Gastrocnemius medialis (tissue), 4 donors: Measurements from ENCODE around the gene CERKL. TPM values are rescaled to one million over a fixed set of nuclear protein-coding genes. Genes with fewer than 3 reads are reported as not detected.

Experiments used
- ATAC-seq, 2 donors: fragments of 150-250 bp; one replicate each; pipeline ENCODE4 v1.9.1; 2016
- DNase-seq, 2 donors: peaks; one replicate each; pipeline ENCODE4 v3.0.0-alpha.2; 2019
- H3K27ac ChIP-seq, 4 donors: fragments of 200-600 bp; sonication (generic); 1 replicate in 1 of 4; 2 replicates in 3 of 4; pipeline ENCODE4 v1.5.1; 2016 to 2018; ENCODE audit warnings: mild to moderate bottlenecking in 2 of 4, moderate library complexity in 1 of 4
- H3K27me3 ChIP-seq, 3 donors: fragments of 200-600 bp; sonication (generic) in 2 of 3; 1 replicate in 1 of 3; 2 replicates in 2 of 3; pipeline versions ENCODE4 v1.5.1 to v1.6.0; 2016 to 2019; ENCODE audit warnings: mild to moderate bottlenecking in 1 of 3, moderate library complexity in 1 of 3
- H3K36me3 ChIP-seq, 2 donors: fragments of 200-600 bp; sonication (generic) in 1 of 2; one replicate each; pipeline ENCODE4 v1.5.1; 2017 to 2018
- H3K4me1 ChIP-seq, 2 donors: fragments of 200-600 bp; sonication (generic) in 1 of 2; one replicate each; pipeline ENCODE4 v1.5.1; 2016 to 2017; ENCODE audit warnings: mild to moderate bottlenecking in 2 of 2
- H3K4me3 ChIP-seq, 4 donors: fragments of 200-600 bp; sonication (generic) in 3 of 4; 1 replicate in 1 of 4; 2 replicates in 3 of 4; pipeline ENCODE4 v1.5.1; 2016 to 2019; ENCODE audit warnings: mild to moderate bottlenecking in 2 of 4
- H3K9me3 ChIP-seq, 3 donors: fragments of 200-600 bp; sonication (generic) in 2 of 3; 1 replicate in 1 of 3; 2 replicates in 2 of 3; pipeline ENCODE4 v1.5.1; 2016 to 2019
- POLR2A ChIP-seq, 2 donors: fragments of 450-650 bp; IDR thresholded peaks; one replicate each; pipeline ENCODE4 v1.6.1; 2017; ENCODE audit warnings: antibody characterized with exemption in 2 of 2, mild to moderate bottlenecking in 2 of 2, moderate library complexity in 2 of 2
- in situ Hi-C, 4 donors: fragments of 200-750 bp; cut with MboI; loops; one replicate each; pipeline versions ENCODE4 v1.15.0 to v1.8.0; 2017; ENCODE audit warnings: low sequenced_read_pairs in 4 of 4
- intact Hi-C: fragments of 100-400 bp; cut with DNase I; formaldehyde crosslinking; loops from one replicate; pipeline ENCODE4 v1.15.1; 2023; ENCODE audit warnings: low total_unique reads
- total RNA-seq, 4 donors: library from RNA; depleted of rRNA; stranded (reverse); fragments of >200 nt; gene quantifications; one replicate each; pipeline versions ENCODE4 v1.1.0 to v1.2.3, GENCODE V29; 2016
- TF ChIP-seq, protein P1 (sequence below), 5 experiments: fragments of 450-650 bp in 3 of 5; fragments of 200-600 bp in 2 of 5; sonication (generic) in 2 of 5; IDR thresholded peaks in 4 of 5; conservative IDR thresholded peaks in 1 of 5; 1 replicate in 4 of 5; 2 replicates in 1 of 5; pipeline ENCODE4 v1.5.1; 2016 to 2019; ENCODE audit warnings: antibody characterized with exemption in 5 of 5, mild to moderate bottlenecking in 3 of 5, moderate library complexity in 3 of 5

Gene CERKL
- total RNA-seq, 4 donors from 2014 or later: 0.07 TPM; not detected in 3

DNA sequence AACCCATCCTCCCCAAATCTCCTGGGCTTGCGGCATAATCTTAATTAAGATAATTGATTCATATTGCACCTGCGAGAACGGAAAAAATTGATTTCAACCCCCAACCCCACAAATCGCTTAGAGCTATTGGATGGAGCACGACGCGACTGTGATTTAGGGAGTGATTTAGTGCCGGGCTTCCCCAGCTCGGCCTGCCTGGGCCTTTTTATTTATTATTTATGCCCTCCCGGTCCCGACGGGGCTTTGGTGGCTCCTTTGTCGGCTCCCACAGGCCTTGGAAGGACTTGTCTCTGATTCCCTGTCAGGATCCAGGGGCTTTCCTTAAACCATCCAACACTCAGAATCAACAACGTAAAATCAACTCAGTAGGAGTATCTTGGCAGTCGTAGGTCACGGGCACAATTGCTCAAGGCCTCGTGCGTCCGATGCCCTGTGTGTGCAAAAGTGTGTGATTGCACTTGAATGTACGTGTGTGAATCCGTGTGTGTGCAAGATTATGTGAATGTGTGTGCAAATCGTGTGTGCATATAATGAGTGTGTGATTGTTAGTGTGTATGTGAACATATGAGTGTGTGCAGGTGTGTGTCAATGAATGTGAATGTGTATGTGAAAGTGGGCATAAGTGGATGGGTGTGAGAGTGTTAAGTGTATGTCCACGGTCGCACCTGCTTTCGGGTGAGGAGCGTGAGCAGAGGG is 27.7 kb upstream of the CERKL start:
- no peak overlapping the region for H3K4me3 ChIP-seq
- TF ChIP-seq POLR2A (IDR thresholded peaks at IDR 0.05): no peak
- TF ChIP-seq, protein P1, sequence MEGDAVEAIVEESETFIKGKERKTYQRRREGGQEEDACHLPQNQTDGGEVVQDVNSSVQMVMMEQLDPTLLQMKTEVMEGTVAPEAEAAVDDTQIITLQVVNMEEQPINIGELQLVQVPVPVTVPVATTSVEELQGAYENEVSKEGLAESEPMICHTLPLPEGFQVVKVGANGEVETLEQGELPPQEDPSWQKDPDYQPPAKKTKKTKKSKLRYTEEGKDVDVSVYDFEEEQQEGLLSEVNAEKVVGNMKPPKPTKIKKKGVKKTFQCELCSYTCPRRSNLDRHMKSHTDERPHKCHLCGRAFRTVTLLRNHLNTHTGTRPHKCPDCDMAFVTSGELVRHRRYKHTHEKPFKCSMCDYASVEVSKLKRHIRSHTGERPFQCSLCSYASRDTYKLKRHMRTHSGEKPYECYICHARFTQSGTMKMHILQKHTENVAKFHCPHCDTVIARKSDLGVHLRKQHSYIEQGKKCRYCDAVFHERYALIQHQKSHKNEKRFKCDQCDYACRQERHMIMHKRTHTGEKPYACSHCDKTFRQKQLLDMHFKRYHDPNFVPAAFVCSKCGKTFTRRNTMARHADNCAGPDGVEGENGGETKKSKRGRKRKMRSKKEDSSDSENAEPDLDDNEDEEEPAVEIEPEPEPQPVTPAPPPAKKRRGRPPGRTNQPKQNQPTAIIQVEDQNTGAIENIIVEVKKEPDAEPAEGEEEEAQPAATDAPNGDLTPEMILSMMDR (IDR thresholded peaks at IDR 0.05 in 4 of 5, conservative IDR thresholded peaks at IDR 0.05 in 1 of 5): no peak
- no peak for ATAC-seq
- peaks cover 68 to 81% (median 68%) of the 10 kb centered on the region in 3 donors for H3K27me3 ChIP-seq
- no peak overlapping the region for H3K27ac ChIP-seq
- H3K36me3 ChIP-seq: no peaks in the 10 kb centered on the region
- peaks cover 0 to 6% of the 10 kb centered on the region in 2 donors for H3K4me1 ChIP-seq
- no peak for DNase-seq
- no peaks in the 10 kb centered on the region for H3K9me3 ChIP-seq
- intact Hi-C loops (no loop called here), in situ Hi-C loops (no loop called here)

GRCh38 chr2:181683518-181684453 is 26.9 kb upstream of the CERKL start:
- no peak overlapping the region for H3K4me3 ChIP-seq
- H3K4me1 ChIP-seq: peaks cover 0 to 6% of the 10 kb centered on the region in 2 donors
- no peaks in the 10 kb centered on the region for H3K9me3 ChIP-seq
- no peaks in the 10 kb centered on the region for H3K36me3 ChIP-seq
- ATAC-seq (no peak), DNase-seq (no peak)
- in situ Hi-C loops: no loop called here
- peaks cover 74 to 89% (median 76%) of the 10 kb centered on the region in 3 donors for H3K27me3 ChIP-seq
- no peak for TF ChIP-seq POLR2A (IDR thresholded peaks at IDR 0.05)
- TF ChIP-seq, protein P1 (IDR thresholded peaks at IDR 0.05 in 4 of 5, conservative IDR thresholded peaks at IDR 0.05 in 1 of 5): no peak
- no peak overlapping the region for H3K27ac ChIP-seq
- intact Hi-C loops: no loop called here

DNA sequence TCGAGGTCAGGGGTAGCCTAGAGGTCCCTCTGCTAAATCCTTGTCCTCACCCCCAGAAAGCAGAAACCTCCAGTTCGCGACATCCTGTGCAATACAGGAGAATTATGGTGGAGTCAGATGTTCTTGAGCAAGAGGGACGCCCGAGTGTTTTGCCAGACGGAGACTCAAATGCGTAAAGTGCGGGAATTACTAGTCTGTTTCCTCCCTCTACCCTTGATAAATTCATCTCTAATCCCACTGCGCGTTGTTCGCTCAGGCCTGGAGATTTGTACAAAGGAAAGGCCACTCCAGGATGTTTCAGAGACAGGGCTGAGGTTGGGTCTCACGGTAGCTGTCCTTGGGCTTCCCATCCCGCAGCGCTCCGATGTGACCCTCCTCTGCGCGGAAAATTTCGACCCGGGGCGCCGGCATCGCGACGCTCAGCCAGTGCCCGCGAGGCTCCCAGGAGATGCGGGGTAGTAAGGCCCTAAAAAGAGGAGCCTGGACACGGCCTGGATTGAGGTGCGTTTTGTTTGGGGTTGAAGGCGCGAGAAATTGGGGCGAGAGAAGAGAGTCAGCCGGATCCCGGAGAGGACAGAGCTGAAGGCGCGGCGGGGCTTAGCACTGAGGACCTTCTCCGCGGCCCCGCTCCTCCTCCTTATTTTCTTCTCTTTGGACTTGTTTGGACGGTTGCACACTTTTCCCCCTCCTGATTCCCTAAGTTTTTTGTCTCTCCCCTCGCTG is 26.1 kb upstream of the CERKL start:
- in situ Hi-C loops (no loop called here), intact Hi-C loops (no loop called here)
- DNase-seq: no peak
- no peak for ATAC-seq
- H3K27me3 ChIP-seq: peaks cover 81 to 94% (median 83%) of the 10 kb centered on the region in 3 donors
- TF ChIP-seq, protein P1 (IDR thresholded peaks at IDR 0.05 in 4 of 5, conservative IDR thresholded peaks at IDR 0.05 in 1 of 5): no peak
- TF ChIP-seq POLR2A (IDR thresholded peaks at IDR 0.05): no peak
- no peak overlapping the region for H3K4me3 ChIP-seq
- H3K27ac ChIP-seq: no peak overlapping the region
- no peaks in the 10 kb centered on the region for H3K9me3 ChIP-seq
- no peaks in the 10 kb centered on the region for H3K36me3 ChIP-seq
- H3K4me1 ChIP-seq: peaks cover 0 to 6% of the 10 kb centered on the region in 2 donors

DNA sequence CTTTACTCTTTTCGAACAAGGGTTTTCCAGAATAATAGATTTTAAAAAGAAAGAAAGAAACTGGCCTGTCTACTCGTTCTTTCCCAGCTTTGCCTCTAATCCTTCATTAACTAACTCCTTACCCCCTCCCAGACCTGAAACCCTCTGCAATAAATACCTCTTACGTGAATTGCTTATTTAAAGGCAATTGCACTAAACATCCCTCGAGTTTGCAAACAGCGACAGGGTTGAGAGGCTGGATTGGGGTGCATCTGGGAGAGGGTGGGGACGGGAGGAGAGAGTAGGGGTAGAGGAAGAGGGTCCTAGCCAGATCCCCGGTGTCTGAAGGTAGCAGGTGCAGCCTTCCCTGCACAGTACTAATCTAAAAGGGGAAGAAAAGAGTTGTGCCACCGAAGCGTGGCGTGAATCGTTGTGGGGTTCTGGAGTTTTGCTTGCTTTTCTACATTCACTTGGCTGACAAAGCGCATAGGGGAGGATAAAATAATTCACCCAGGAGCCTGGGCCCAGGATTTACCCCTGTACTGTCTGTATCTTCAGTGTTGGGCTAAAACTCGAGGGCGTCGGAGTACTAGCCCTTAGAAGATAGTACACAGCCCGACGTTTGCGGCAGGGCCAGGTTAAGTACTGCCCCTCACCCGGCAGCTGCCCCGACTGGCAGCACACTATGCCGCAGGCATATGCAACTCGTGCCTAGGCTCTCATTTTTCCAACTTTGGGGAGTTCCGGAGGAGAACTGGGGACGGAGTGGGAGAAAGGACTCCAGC is 25.3 kb upstream of the CERKL start:
- TF ChIP-seq, protein P1 (IDR thresholded peaks at IDR 0.05 in 4 of 5, conservative IDR thresholded peaks at IDR 0.05 in 1 of 5): no peak
- no peak for TF ChIP-seq POLR2A (IDR thresholded peaks at IDR 0.05)
- intact Hi-C loops: no loop called here

More for the DNA sequence above, 25.3 kb upstream of the CERKL start:
- H3K4me1 ChIP-seq: peaks cover 0 to 6% of the 10 kb centered on the region in 2 donors
- no peaks in the 10 kb centered on the region for H3K36me3 ChIP-seq
- H3K4me3 ChIP-seq: no peak overlapping the region
- DNase-seq: no peak
- in situ Hi-C loops: no loop called here
- no peaks in the 10 kb centered on the region for H3K9me3 ChIP-seq
- peaks cover 85 to 98% (median 88%) of the 10 kb centered on the region in 3 donors for H3K27me3 ChIP-seq
- ATAC-seq: no peak
- H3K27ac ChIP-seq: no peak overlapping the region
